ENCODE data around the gene MT1B. TPM values are rescaled to one million over a fixed set of nuclear protein-coding genes. Genes with fewer than 3 reads are reported as not detected.

MT1B gene
- 0.30 TPM in 1 of 5 replicates, not detected in the others for total RNA-seq (2022; extraction: Qiagen RNA extraction)

GRCh38 chr16:56651586-56651985 lies at the start of gene MT1B:
MT1B (plus strand) TSS chr16:56651886; CDS start chr16:56651954, 68 bp downstream.

GRCh38 chr16:56608043-56608875 lies 43.4 kb upstream of the MT1B start, which contains the start of gene MT2A:
MT2A (plus strand) TSS chr16:56608584; CDS start chr16:56608656, 72 bp downstream.

GRCh38 chr16:56625140-56625942 lies 26.3 kb upstream of the MT1B start, which contains the start of gene MT1E:
MT1E (plus strand) TSS chr16:56625781; CDS start chr16:56625852, 71 bp downstream.

GRCh38 chr16:56632156-56632847 lies 19.4 kb upstream of the MT1B start, which contains the start of gene MT1M:
MT1M (plus strand) TSS chr16:56632659; CDS start chr16:56632732, 73 bp downstream.

GRCh38 chr16:56637814-56638750 lies 13.6 kb upstream of the MT1B start, which contains the start of gene MT1A:
MT1A (plus strand) TSS chr16:56638666; CDS start chr16:56638739, 73 bp downstream.

GRCh38 chr16:56657555-56658326 lies 6.1 kb downstream of the MT1B start, which contains the start of gene MT1F:
MT1F (plus strand) TSS chr16:56657959; CDS start chr16:56658059, 100 bp downstream.

GRCh38 chr16:56667581-56668571 lies 16.2 kb downstream of the MT1B start, which contains the start of gene MT1G:
MT1G (minus strand) TSS chr16:56668065; CDS start chr16:56667993, 72 bp downstream.

GRCh38 chr16:56669005-56669839 lies 17.5 kb downstream of the MT1B start, which contains the start of gene MT1H:
MT1H (plus strand) TSS chr16:56669814; CDS start chr16:56669885, 71 bp downstream.

GRCh38 chr16:56681939-56682702 lies 30.4 kb downstream of the MT1B start, which contains the start of gene MT1X:
MT1X (plus strand) TSS chr16:56682470; CDS start chr16:56682541, 71 bp downstream.

Other genes with a start within 250 kb of the MT1B start
- 57.4 to 72.4 TPM (median 64.9 TPM) in 5 replicates for gene AMFR, start 226.3 kb upstream of the MT1B start, total RNA-seq (2022; extraction: Qiagen RNA extraction)
- 94.5 to 123 TPM (median 114 TPM) in 5 replicates for gene NUDT21, start 200.6 kb upstream of the MT1B start, total RNA-seq (2022; extraction: Qiagen RNA extraction)
- 67.4 to 106 TPM (median 73.5 TPM) in 5 replicates for gene OGFOD1, start 200.3 kb upstream of the MT1B start, total RNA-seq (2022; extraction: Qiagen RNA extraction)
- 15.9 to 24.3 TPM (median 18.7 TPM) in 5 replicates for gene BBS2, start 131.9 kb upstream of the MT1B start, total RNA-seq (2022; extraction: Qiagen RNA extraction)
- gene MT4, start 86.8 kb upstream of the MT1B start, total RNA-seq (2022; extraction: Qiagen RNA extraction): not detected in 5 replicates
- gene MT3, start 62.4 kb upstream of the MT1B start, total RNA-seq (2022; extraction: Qiagen RNA extraction): 0.28 to 0.43 TPM in 2 of 5 replicates, not detected in the others
- 843 to 1,140 TPM (median 930 TPM) in 5 replicates for gene MT2A, start 43.3 kb upstream of the MT1B start, total RNA-seq (2022; extraction: Qiagen RNA extraction)
- gene MT1E, start 26.1 kb upstream of the MT1B start, total RNA-seq (2022; extraction: Qiagen RNA extraction): not detected in 5 replicates
- not detected in 5 replicates for gene MT1M, start 19.2 kb upstream of the MT1B start, total RNA-seq (2022; extraction: Qiagen RNA extraction)
- 17.2 to 22.0 TPM (median 18.8 TPM) in 5 replicates for gene MT1A, start 13.2 kb upstream of the MT1B start, total RNA-seq (2022; extraction: Qiagen RNA extraction)
- 11.8 to 21.5 TPM (median 13.0 TPM) in 5 replicates for gene MT1F, start 6.1 kb downstream of the MT1B start, total RNA-seq (2022; extraction: Qiagen RNA extraction)
- gene MT1G, start 16.2 kb downstream of the MT1B start, total RNA-seq (2022; extraction: Qiagen RNA extraction): not detected in 5 replicates
- not detected in 5 replicates for gene MT1H, start 17.9 kb downstream of the MT1B start, total RNA-seq (2022; extraction: Qiagen RNA extraction)
- gene MT1X, start 30.6 kb downstream of the MT1B start, total RNA-seq (2022; extraction: Qiagen RNA extraction): 213 to 332 TPM (median 241 TPM) in 5 replicates
- 87.0 to 104 TPM (median 101 TPM) in 5 replicates for gene NUP93, start 78.2 kb downstream of the MT1B start, total RNA-seq (2022; extraction: Qiagen RNA extraction)
- 0.02 TPM in 1 of 5 replicates, not detected in the others for gene SLC12A3, start 213.3 kb downstream of the MT1B start, total RNA-seq (2022; extraction: Qiagen RNA extraction)